ENCODE data around the gene RPS26. TPM values are rescaled to one million over a fixed set of nuclear protein-coding genes. Genes with fewer than 3 reads are reported as not detected.

RPS26 gene
- total and polyA plus RNA-seq, 2 of the 13 experiments (the other 11 are each of a cell fraction or from before 2014, with no cell fraction given), result 150 to 421 TPM

DNA sequence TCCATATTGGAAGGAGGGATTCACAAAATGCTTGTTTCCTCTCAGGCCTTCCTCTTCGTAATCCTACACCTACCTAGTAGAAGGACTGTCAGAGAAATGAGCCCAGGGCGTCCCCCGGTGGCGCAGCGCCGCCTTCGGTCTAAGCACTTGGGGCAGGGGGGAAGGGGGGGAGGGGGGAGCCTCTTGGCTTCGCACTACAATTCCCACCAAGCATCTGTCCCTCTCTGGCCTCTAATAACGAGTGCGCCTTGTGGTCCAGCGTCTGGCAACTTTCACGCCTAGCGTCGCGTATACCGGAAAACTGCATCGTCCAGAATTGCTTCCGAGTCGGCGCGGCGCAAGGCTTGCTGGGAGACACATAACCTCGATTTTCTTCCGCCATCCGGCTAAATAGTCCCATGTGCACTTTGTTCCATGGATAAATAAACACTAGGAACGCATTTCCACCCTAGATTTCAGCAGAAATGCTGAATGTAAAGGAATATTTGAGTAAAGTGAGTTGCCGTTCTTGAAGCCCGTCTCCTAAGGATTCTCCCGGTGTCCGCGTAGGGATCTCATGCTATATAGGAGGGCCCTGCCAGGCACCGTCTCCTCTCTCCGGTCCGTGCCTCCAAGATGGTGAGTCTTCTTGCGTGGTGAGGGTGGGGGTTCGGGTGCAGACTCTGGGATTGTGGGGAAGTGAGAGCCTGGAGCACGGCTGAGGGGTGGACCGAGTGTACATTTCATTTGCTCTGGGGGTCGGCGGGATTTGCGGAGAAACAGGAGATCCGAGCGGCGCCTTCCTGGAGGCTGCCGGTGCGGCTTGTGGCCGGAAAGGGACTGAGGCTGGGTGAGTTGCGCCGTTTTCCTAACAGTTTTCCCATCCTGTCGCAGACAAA lies at the start of gene RPS26 (continued):
- TF ChIP-seq, protein P1, sequence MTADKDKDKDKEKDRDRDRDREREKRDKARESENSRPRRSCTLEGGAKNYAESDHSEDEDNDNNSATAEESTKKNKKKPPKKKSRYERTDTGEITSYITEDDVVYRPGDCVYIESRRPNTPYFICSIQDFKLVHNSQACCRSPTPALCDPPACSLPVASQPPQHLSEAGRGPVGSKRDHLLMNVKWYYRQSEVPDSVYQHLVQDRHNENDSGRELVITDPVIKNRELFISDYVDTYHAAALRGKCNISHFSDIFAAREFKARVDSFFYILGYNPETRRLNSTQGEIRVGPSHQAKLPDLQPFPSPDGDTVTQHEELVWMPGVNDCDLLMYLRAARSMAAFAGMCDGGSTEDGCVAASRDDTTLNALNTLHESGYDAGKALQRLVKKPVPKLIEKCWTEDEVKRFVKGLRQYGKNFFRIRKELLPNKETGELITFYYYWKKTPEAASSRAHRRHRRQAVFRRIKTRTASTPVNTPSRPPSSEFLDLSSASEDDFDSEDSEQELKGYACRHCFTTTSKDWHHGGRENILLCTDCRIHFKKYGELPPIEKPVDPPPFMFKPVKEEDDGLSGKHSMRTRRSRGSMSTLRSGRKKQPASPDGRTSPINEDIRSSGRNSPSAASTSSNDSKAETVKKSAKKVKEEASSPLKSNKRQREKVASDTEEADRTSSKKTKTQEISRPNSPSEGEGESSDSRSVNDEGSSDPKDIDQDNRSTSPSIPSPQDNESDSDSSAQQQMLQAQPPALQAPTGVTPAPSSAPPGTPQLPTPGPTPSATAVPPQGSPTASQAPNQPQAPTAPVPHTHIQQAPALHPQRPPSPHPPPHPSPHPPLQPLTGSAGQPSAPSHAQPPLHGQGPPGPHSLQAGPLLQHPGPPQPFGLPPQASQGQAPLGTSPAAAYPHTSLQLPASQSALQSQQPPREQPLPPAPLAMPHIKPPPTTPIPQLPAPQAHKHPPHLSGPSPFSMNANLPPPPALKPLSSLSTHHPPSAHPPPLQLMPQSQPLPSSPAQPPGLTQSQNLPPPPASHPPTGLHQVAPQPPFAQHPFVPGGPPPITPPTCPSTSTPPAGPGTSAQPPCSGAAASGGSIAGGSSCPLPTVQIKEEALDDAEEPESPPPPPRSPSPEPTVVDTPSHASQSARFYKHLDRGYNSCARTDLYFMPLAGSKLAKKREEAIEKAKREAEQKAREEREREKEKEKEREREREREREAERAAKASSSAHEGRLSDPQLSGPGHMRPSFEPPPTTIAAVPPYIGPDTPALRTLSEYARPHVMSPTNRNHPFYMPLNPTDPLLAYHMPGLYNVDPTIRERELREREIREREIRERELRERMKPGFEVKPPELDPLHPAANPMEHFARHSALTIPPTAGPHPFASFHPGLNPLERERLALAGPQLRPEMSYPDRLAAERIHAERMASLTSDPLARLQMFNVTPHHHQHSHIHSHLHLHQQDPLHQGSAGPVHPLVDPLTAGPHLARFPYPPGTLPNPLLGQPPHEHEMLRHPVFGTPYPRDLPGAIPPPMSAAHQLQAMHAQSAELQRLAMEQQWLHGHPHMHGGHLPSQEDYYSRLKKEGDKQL (CRISPR knock-in tag; IDR thresholded peaks at IDR 0.05; ENCODE audit: low read depth), result peak; percentile 66; the same call in 1 of the 2 replicates
- TF ChIP-seq MBD4 (IDR thresholded peaks at IDR 0.05; ENCODE audit: borderline replicate concordance, low read length) (no peak), ZNF746 (CRISPR knock-in tag; IDR thresholded peaks at IDR 0.05) (peak; percentile 61; the same call in 1 of the 2 replicates), SOX6 (IDR thresholded peaks at IDR 0.05) (no peak), SOX6 (CRISPR knock-in tag; IDR thresholded peaks at IDR 0.05) (peak; percentile 66), FOSL2 (CRISPR knock-in tag; IDR thresholded peaks at IDR 0.05) (peak; percentile 49), ZZZ3 (CRISPR knock-in tag; IDR thresholded peaks at IDR 0.05; ENCODE audit: borderline replicate concordance) (peak; percentile 96; the same call in 1 of the 2 replicates), ZNF430 (CRISPR knock-in tag; IDR thresholded peaks at IDR 0.05) (peak; percentile 81; the same call in 1 of the 2 replicates), SIX1 (CRISPR knock-in tag; IDR thresholded peaks at IDR 0.05; ENCODE audit: borderline replicate concordance) (peak; percentile 91), TCF7L2 (IDR thresholded peaks at IDR 0.05; ENCODE audit: low read depth, low read length) (no peak)
- TF ChIP-seq, protein P2, sequence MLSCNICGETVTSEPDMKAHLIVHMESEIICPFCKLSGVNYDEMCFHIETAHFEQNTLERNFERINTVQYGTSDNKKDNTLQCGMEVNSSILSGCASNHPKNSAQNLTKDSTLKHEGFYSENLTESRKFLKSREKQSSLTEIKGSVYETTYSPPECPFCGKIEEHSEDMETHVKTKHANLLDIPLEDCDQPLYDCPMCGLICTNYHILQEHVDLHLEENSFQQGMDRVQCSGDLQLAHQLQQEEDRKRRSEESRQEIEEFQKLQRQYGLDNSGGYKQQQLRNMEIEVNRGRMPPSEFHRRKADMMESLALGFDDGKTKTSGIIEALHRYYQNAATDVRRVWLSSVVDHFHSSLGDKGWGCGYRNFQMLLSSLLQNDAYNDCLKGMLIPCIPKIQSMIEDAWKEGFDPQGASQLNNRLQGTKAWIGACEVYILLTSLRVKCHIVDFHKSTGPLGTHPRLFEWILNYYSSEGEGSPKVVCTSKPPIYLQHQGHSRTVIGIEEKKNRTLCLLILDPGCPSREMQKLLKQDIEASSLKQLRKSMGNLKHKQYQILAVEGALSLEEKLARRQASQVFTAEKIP (CRISPR knock-in tag; IDR thresholded peaks at IDR 0.05; ENCODE audit: borderline replicate concordance), result no peak
- TF ChIP-seq, protein P3, sequence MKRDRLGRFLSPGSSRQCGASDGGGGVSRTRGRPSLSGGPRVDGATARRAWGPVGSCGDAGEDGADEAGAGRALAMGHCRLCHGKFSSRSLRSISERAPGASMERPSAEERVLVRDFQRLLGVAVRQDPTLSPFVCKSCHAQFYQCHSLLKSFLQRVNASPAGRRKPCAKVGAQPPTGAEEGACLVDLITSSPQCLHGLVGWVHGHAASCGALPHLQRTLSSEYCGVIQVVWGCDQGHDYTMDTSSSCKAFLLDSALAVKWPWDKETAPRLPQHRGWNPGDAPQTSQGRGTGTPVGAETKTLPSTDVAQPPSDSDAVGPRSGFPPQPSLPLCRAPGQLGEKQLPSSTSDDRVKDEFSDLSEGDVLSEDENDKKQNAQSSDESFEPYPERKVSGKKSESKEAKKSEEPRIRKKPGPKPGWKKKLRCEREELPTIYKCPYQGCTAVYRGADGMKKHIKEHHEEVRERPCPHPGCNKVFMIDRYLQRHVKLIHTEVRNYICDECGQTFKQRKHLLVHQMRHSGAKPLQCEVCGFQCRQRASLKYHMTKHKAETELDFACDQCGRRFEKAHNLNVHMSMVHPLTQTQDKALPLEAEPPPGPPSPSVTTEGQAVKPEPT (CRISPR knock-in tag; IDR thresholded peaks at IDR 0.05; ENCODE audit: low read depth), result peak; percentile 70; the same call in 1 of the 2 replicates
- TF ChIP-seq, protein P4, sequence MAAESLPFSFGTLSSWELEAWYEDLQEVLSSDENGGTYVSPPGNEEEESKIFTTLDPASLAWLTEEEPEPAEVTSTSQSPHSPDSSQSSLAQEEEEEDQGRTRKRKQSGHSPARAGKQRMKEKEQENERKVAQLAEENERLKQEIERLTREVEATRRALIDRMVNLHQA (CRISPR knock-in tag; IDR thresholded peaks at IDR 0.05), result no peak
